Endothelial cell of umbilical vein (primary cell): ENCODE data around the gene NGRN.

Experiments
- CTCF ChIP-seq, 2 donors: IDR thresholded peaks; 1 replicate in 1 of 2; 2 replicates in 1 of 2; pipeline ENCODE4 v1.5.1; 2011; ENCODE audit warnings: low read length in 2 of 2, mild to moderate bottlenecking in 2 of 2, moderate library complexity in 2 of 2, control low read depth in 1 of 2, inconsistent platforms in 1 of 2, low read depth in 1 of 2; ENCODE audit not compliant: insufficient read depth in 1 of 2; ENCODE audit errors: extremely low read depth in 1 of 2
- EZH2 ChIP-seq: IDR thresholded peaks from 2 replicates; pipeline ENCODE4 v1.6.1; 2012; ENCODE audit warnings: borderline replicate concordance, low read depth, mild to moderate bottlenecking, moderate library complexity, low read length, inconsistent platforms; ENCODE audit not compliant: severe bottlenecking
- JUN ChIP-seq: IDR thresholded peaks from 2 replicates; pipeline ENCODE4 v1.6.1; 2011; ENCODE audit warnings: borderline replicate concordance, low read depth; ENCODE audit not compliant: insufficient read length, insufficient read depth
- POLR2A ChIP-seq: IDR thresholded peaks from 2 replicates; pipeline ENCODE4 v1.6.1; 2012; ENCODE audit warnings: low read depth, mild to moderate bottlenecking, control low read depth, low read length

DNA sequence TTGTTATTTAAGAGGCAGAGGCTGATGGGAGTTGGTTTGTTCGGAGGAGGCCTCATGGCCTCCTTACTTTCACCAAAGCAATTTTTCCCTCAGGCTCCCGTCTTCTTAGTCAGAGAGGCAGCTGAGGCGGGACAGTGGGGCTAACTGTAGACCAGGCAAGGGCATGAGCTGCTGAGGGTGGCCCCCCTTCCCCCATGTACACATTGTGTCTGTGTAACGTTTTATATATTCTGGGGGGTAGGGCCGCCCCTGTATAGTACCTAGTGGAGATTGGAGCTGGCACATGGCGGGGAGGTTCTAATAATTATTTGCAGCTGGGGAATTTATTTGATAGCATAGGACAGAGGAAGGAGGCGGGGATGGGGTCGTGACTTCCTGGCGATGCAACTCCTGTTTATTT, 35.1 kb downstream of the NGRN start:
- no peak for TF ChIP-seq JUN
- no peak for TF ChIP-seq EZH2
- no peak for TF ChIP-seq CTCF (IDR thresholded peaks at IDR 0.05; ENCODE audit: extremely low read depth in 1 of 2, insufficient read depth in 1 of 2, low read depth in 1 of 2, low read length in 2 of 2)
- no peak for TF ChIP-seq POLR2A
